SKM-1 treated with dmso at 0.1 percent for 144 hours (cell line): ENCODE data around the gene VAMP8.
A peak's percentile ranks its signal among the peaks of the same experiment; 100 is the strongest.
"Not testable (repeated sequence)": the region's sequence is repeated elsewhere in the genome, so short reads cannot be mapped to it uniquely, and the experiment has no call there.

Experiments used
- DNase-seq: peaks from one replicate; lab custom pipeline; 2025; ENCODE audit not compliant: unreplicated experiment; lab: John Stamatoyannopoulos, UW

The VAMP8 gene

GRCh38 chr2:85597241-85597640 is 19.9 kb downstream of the VAMP8 start:
- DNase-seq: no peak

- DNase-seq: no peak
Observed at GRCh38 chr2:85598594-85599340, 21.4 kb downstream of the VAMP8 start.

- no peak for DNase-seq
Observed at GRCh38 chr2:85599468-85600234, 22.3 kb downstream of the VAMP8 start.

- DNase-seq: no peak
Observed at GRCh38 chr2:85600235-85600575, 22.8 kb downstream of the VAMP8 start.

GRCh38 chr2:85600951-85601770 is 23.8 kb downstream of the VAMP8 start:
- no peak for DNase-seq

GRCh38 chr2:85601771-85602475 is 24.5 kb downstream of the VAMP8 start:
- DNase-seq: no peak

GRCh38 chr2:85602476-85603234 is 25.3 kb downstream of the VAMP8 start, which contains the start of gene TMEM150A:
TSS of gene TMEM150A (minus strand) at chr2:85602698. CDS start at chr2:85601948, 750 bp downstream.
- peak; percentile 98 for DNase-seq

GRCh38 chr2:85604133-85604444 is 26.7 kb downstream of the VAMP8 start:
- not testable (repeated sequence) for DNase-seq

- no peak for DNase-seq
Observed at GRCh38 chr2:85604568-85605339, 27.4 kb downstream of the VAMP8 start.

GRCh38 chr2:85605406-85606115 is 28.2 kb downstream of the VAMP8 start:
- no peak for DNase-seq

- no peak for DNase-seq
Observed at GRCh38 chr2:85606116-85606455, 28.7 kb downstream of the VAMP8 start.

GRCh38 chr2:85607268-85608215 is 30.2 kb downstream of the VAMP8 start:
- no peak for DNase-seq

GRCh38 chr2:85611217-85611704 is 33.9 kb downstream of the VAMP8 start:
- DNase-seq: no peak

GRCh38 chr2:85611705-85612587 is 34.6 kb downstream of the VAMP8 start, which contains the start of gene C2orf68:
TSS of gene C2orf68 (minus strand) at chr2:85612066. CDS start at chr2:85611984, 82 bp downstream.
- peak; percentile 92 for DNase-seq

GRCh38 chr2:85613717-85614515 is 36.5 kb downstream of the VAMP8 start:
- DNase-seq: no peak

- not testable (repeated sequence) for DNase-seq
Observed at GRCh38 chr2:85614757-85615156, 37.4 kb downstream of the VAMP8 start.
